ENCODE data around the gene PGBD1. TPM values are rescaled to one million over a fixed set of nuclear protein-coding genes. Genes with fewer than 3 reads are reported as not detected.
"Not testable (repeated sequence)": the region's sequence is repeated elsewhere in the genome, so short reads cannot be mapped to it uniquely, and the experiment has no call there.

The PGBD1 gene
- total RNA-seq, 2 experiments from 2014 or later, result 3.4 to 3.8 TPM

DNA sequence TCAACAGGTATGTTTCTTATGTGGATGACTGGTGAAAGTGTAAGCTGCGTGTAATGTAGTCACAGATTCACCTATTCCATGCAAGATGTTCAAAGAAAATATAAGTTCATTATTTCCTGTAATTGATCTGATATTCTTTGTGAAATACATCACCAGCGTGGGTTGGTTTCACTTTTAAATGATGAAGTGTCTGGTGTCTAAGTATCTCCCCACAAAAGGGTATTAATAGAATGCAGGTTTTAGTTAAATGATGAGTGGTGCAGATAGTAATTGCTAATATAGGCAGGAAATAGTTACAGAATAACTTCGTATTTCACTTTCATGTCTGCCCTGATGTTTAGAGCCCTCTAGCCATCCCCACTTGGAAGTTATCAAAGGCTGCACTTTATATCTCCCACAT lies 22.2 kb downstream of the PGBD1 start:
- Mint-ChIP-seq H3K36me3 (peaks cover 21% of the 10 kb centered on the region), H3K9me3 (peaks cover 8% of the 10 kb centered on the region), H3K27ac (peak overlapping the region; percentile 70), H3K27me3 (no peaks in the 10 kb centered on the region), H3K4me3 (peak overlapping the region; percentile 35), H3K4me1 (peaks cover 16% of the 10 kb centered on the region)
- DNase-seq, result no peak

- not testable (repeated sequence) for H3K27me3 Mint-ChIP-seq, H3K27ac Mint-ChIP-seq, H3K4me3 Mint-ChIP-seq, DNase-seq, H3K9me3 Mint-ChIP-seq
- Mint-ChIP-seq H3K4me1 (peaks cover 16% of the 10 kb centered on the region), H3K36me3 (peaks cover 14% of the 10 kb centered on the region)
These were observed 25.0 kb downstream of the PGBD1 start for GRCh38 chr6:28306363-28306762.

DNA sequence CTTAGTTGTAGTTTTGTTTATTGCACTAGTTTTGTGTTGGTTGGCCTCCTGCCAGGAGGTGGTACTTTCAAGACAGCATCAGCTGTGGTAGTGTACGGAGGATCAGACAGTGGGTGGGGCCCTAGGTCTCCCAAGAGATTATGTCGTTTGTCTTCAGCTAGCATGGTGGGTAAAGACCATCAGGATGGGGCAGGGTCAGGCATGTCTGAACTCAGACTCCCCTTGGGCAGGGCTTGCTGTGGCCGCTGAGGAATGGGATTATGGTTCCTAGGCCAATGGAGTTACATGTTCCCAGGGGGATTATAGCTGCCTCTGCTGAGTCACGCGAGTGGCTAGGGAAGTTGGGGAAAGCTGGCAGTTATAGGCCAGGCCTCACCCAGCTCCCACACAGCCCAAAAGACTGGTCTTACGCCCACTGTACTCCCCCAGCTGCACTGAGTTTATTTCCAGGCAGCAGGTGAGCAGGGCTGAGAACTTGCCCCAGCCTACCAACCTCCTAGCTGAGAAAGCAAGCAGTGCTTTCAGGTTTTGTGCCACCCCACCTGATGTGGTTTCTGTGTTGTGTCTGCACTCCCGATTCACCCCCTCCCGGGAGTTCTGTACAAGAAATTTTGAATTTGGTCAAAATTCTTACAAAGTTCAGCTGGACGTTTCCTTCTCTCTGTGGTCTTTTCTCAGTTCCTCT lies 29.9 kb downstream of the PGBD1 start:
- H3K27me3 Mint-ChIP-seq, result peaks cover 20% of the 10 kb centered on the region
- H3K36me3 Mint-ChIP-seq, result peaks cover 5% of the 10 kb centered on the region
- peaks cover 8% of the 10 kb centered on the region for H3K9me3 Mint-ChIP-seq
- H3K4me3 Mint-ChIP-seq, result no peak overlapping the region
- no peak for DNase-seq
- no peak overlapping the region for H3K27ac Mint-ChIP-seq
- H3K4me1 Mint-ChIP-seq, result no peaks in the 10 kb centered on the region

- H3K27ac Mint-ChIP-seq, result no peak overlapping the region
- no peak overlapping the region for H3K4me3 Mint-ChIP-seq
- DNase-seq, result no peak
- H3K9me3 Mint-ChIP-seq, result peaks cover 5% of the 10 kb centered on the region
- H3K27me3 Mint-ChIP-seq, result peaks cover 20% of the 10 kb centered on the region
- H3K36me3 Mint-ChIP-seq, result peaks cover 2% of the 10 kb centered on the region
- no peaks in the 10 kb centered on the region for H3K4me1 Mint-ChIP-seq
These were observed 31.6 kb downstream of the PGBD1 start for GRCh38 chr6:28312939-28313338.

DNA sequence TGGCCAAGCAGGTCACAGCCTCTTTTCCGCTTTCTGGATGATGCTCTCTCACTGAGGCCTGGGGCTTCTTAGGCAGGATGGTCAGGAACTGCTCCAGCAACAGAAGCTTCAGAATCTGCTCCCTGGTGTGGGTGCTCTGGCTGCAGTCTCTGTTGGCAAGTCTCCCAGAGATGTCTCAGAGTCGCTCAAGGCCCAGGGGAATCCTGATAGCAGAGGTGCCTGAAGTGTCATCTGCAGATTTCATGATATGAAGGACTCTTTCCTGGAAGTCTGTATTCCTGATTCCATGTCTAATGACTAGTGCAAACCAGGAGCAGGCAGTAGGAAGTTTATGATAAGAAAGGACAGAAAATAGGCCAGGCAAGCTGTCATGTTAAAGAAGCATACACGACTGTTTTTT lies 34.3 kb downstream of the PGBD1 start:
- no peaks in the 10 kb centered on the region for H3K36me3 Mint-ChIP-seq
- no peak overlapping the region for H3K27ac Mint-ChIP-seq
- no peaks in the 10 kb centered on the region for H3K4me1 Mint-ChIP-seq
- no peak overlapping the region for H3K4me3 Mint-ChIP-seq
- peaks cover under 1% of the 10 kb centered on the region for H3K9me3 Mint-ChIP-seq
- DNase-seq, result no peak
- peaks cover 20% of the 10 kb centered on the region for H3K27me3 Mint-ChIP-seq

DNA sequence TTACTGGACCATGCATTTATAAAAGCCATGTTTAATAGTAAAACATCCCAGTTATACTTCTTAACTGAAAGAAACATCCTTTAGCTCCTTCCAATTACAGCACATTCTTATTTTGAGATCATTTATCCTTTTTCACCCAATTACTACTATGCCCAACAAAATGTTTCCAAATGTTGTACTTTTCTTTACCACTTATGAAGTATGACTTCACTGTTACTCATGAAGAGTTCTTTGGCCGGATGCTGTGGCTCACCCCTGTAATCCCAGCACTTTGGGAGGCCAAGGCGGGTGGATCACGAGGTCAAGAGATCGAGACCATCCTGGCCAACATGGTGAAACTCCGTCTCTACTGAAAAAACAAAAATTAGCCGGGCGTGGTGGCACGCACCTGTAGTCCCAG lies 36.5 kb downstream of the PGBD1 start:
- not testable (repeated sequence) for H3K27ac Mint-ChIP-seq, H3K4me1 Mint-ChIP-seq, H3K36me3 Mint-ChIP-seq, H3K27me3 Mint-ChIP-seq, H3K9me3 Mint-ChIP-seq, DNase-seq, H3K4me3 Mint-ChIP-seq

- Mint-ChIP-seq H3K9me3 (peaks cover 24% of the 10 kb centered on the region), H3K27me3 (no peaks in the 10 kb centered on the region), H3K36me3 (peaks cover 28% of the 10 kb centered on the region), H3K4me3 (no peak overlapping the region), H3K27ac (no peak overlapping the region), H3K4me1 (no peaks in the 10 kb centered on the region)
- DNase-seq, result no peak
These were observed 41.3 kb downstream of the PGBD1 start for GRCh38 chr6:28322661-28323060.

DNA sequence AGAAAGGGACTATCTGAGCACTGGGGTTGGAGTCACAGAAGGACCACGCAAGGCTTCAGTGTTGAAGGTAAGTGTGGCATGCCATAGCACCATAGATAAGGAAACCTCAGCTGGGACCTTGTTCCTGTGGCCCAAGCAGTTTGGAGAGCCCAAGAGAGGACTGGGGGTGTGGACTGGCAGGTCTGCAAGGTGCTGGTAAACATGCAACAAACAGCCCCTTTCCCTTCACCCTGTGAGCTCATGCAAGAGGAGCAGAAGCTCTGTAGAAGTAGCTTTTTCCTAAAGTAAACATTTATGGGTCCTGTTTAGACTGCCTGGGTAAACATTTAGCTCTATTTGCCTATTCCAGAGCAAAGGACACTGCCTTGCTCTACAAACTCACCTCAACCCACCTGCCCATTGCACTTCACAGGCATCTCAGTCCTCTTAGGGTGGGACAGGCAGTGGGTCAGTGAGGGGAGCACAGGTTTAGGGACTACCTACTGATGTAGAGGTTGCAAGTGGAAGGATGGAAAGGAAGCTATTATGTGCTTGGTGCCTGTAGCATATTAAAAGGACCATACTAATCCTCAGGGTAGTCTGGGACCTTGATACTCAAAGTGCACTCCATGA lies 42.5 kb downstream of the PGBD1 start:
- H3K9me3 Mint-ChIP-seq, result peaks cover 30% of the 10 kb centered on the region
- no peak overlapping the region for H3K4me3 Mint-ChIP-seq
- H3K4me1 Mint-ChIP-seq, result no peaks in the 10 kb centered on the region
- H3K27ac Mint-ChIP-seq, result no peak overlapping the region
- H3K36me3 Mint-ChIP-seq, result peaks cover 35% of the 10 kb centered on the region
- no peaks in the 10 kb centered on the region for H3K27me3 Mint-ChIP-seq
- no peak for DNase-seq

GRCh38 chr6:28326371-28326948 lies 45.1 kb downstream of the PGBD1 start:
- Mint-ChIP-seq H3K4me1 (no peaks in the 10 kb centered on the region), H3K36me3 (peaks cover 40% of the 10 kb centered on the region), H3K4me3 (no peak overlapping the region), H3K27ac (no peak overlapping the region), H3K9me3 (peaks cover 30% of the 10 kb centered on the region), H3K27me3 (no peaks in the 10 kb centered on the region)
- no peak for DNase-seq

- Mint-ChIP-seq H3K4me1 (peaks cover 2% of the 10 kb centered on the region), H3K9me3 (peaks cover 30% of the 10 kb centered on the region), H3K27ac (no peak overlapping the region), H3K27me3 (no peaks in the 10 kb centered on the region), H3K36me3 (peaks cover 35% of the 10 kb centered on the region), H3K4me3 (no peak overlapping the region)
- DNase-seq, result no peak
These were observed 48.7 kb downstream of the PGBD1 start for GRCh38 chr6:28330041-28330440.

DNA sequence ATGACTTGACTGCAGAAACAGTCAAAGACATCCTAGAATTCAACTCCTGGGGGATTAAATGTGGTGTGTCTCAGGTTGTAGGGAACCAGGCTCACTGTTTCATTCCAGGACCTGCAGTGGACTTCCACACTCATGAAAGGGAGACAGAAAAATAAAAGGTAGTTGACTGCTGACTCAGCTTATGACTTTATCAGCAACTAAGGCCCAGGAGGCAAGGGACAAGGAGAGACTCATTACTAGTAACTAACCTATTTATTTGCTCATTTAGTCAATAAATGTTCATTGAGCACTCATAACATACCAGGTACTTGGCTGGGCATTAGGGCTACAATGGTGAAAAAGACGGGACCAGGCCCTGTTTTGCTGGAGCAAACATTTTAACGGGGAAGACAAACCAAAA lies 51.7 kb downstream of the PGBD1 start:
- peaks cover 9% of the 10 kb centered on the region for H3K9me3 Mint-ChIP-seq
- no peak for DNase-seq
- H3K27me3 Mint-ChIP-seq, result no peaks in the 10 kb centered on the region
- no peak overlapping the region for H3K4me3 Mint-ChIP-seq
- peaks cover 2% of the 10 kb centered on the region for H3K4me1 Mint-ChIP-seq
- H3K27ac Mint-ChIP-seq, result no peak overlapping the region
- H3K36me3 Mint-ChIP-seq, result peaks cover 10% of the 10 kb centered on the region

DNA sequence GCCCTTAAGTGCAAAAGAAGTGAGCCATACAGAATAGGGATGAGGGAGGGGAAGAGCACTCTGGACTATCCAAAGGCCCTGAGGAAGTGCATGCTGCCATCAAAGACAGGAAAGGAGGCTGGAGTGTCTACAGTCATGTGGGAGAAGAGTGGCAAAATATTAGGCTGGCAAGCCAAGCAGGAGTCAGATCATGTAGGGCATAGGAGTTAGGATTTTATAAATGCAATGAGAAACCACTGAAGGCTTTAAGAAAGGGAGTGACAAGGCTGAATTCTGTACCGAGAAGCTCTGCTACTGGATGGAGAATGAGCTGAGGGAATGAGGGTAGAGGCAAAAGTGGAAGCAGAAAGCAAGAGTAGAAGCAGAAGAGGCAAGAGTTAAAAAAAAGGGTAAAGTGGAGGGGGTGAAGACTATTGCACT lies 52.2 kb downstream of the PGBD1 start:
- Mint-ChIP-seq H3K27me3 (no peaks in the 10 kb centered on the region), H3K36me3 (peaks cover 8% of the 10 kb centered on the region), H3K9me3 (peaks cover 9% of the 10 kb centered on the region), H3K4me1 (peaks cover 2% of the 10 kb centered on the region), H3K27ac (peak overlapping the region; percentile 43), H3K4me3 (no peak overlapping the region)
- no peak for DNase-seq

- Mint-ChIP-seq H3K36me3 (peaks cover under 1% of the 10 kb centered on the region), H3K27ac (no peak overlapping the region)
These were observed 53.1 kb downstream of the PGBD1 start for GRCh38 chr6:28334286-28335039.

DNA sequence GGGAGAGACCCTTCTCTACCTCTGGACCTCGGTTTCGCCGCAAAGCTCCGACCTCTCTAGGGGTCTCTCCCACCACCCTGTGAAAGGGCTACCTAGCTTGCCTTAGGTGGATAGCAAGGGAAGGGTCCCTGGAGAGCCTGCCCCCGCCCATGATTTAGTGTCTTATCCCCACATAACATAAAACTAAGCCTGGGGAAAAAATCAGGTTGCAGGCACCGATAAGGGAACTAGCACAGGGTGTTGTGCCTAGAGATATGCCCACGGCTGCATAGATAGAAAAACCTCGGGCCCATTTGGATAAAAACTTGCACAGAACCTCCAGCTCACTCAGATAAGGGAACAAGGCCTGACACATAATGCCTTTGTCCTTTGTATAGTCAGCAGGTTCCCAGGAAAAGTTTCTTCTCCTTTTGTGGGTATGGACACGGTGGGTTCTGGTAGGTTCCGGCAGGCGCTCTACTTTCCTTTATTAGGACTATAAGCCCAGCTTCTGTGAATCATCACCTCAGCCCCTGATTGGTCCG lies 53.7 kb downstream of the PGBD1 start:
- no peak overlapping the region for H3K27ac Mint-ChIP-seq
- H3K4me1 Mint-ChIP-seq, result peaks cover 2% of the 10 kb centered on the region
- H3K27me3 Mint-ChIP-seq, result no peaks in the 10 kb centered on the region
- H3K36me3 Mint-ChIP-seq, result peaks cover 2% of the 10 kb centered on the region
- DNase-seq, result no peak
- H3K4me3 Mint-ChIP-seq, result no peak overlapping the region
- H3K9me3 Mint-ChIP-seq, result peaks cover 6% of the 10 kb centered on the region

More at GRCh38 chr6:28334286-28335039, 53.1 kb downstream of the PGBD1 start:
- DNase-seq, result no peak
- H3K4me3 Mint-ChIP-seq, result no peak overlapping the region
- peaks cover 2% of the 10 kb centered on the region for H3K4me1 Mint-ChIP-seq
- H3K9me3 Mint-ChIP-seq, result peaks cover 3% of the 10 kb centered on the region
- H3K27me3 Mint-ChIP-seq, result no peaks in the 10 kb centered on the region

Measured in activated naive CD8-positive, alpha-beta T cell treated with anti-CD3 and anti-CD28 coated beads for 36 hours (primary cell).